Activated CD4-positive, alpha-beta T cell treated with anti-CD3 and anti-CD28 coated beads for 24 hours (primary cell): ENCODE measurements around the gene ZCCHC14.

Source experiments
- DNase-seq, 2 donors: peaks; one replicate each; pipeline ENCODE4 v3.0.0-alpha.2; 2020; ENCODE audit warnings: low read depth in 2 of 2

The ZCCHC14 gene

DNA sequence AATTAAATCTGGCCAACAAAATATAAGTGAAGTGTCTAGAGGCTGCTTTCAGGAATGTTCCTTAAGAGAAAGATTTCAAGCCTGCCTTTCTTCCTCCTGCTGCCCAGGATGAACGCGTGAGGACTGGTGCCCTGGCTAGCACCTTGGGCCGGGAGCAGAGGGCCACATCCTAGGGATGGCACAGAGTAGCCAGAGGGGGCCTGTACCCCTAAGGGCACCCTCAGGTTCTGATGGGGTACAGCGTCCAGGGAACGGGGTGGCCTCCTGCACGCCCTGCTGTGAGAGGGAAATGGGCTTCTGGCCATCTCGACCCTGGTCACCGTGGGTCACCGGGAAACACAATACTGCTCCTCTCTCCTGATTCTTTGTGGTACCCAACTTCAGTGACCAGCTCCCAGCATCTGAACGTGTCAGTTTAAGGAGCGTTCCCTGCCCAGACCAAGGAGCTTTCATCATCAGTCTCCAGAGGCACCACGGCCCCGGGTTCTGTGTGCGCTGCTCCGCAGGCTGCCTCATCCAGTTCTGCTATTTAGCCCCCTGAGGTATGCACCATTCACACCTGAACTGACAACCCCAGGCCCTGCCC is 60.4 kb downstream of the ZCCHC14 start:
- DNase-seq, result no peak

DNA sequence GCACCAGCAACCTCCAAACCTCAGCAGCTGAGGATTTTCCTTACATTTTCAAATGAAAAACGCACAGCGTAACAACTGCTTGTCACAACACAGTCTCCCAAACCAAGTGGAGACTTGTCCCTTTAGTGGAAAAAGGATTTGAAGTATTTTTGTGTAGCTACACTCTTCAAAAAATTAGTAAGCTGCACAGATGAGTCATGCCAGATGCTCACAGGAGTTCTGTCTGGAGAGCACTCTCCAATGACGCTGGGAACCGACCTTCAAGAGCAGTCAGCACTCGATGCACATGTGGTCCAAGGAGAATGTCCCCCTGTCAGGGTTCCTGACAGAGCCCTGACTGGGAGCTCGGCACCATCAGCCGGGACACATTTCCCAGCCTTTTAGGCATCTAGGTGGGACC is 60.9 kb downstream of the ZCCHC14 start:
- DNase-seq, result no peak

DNA sequence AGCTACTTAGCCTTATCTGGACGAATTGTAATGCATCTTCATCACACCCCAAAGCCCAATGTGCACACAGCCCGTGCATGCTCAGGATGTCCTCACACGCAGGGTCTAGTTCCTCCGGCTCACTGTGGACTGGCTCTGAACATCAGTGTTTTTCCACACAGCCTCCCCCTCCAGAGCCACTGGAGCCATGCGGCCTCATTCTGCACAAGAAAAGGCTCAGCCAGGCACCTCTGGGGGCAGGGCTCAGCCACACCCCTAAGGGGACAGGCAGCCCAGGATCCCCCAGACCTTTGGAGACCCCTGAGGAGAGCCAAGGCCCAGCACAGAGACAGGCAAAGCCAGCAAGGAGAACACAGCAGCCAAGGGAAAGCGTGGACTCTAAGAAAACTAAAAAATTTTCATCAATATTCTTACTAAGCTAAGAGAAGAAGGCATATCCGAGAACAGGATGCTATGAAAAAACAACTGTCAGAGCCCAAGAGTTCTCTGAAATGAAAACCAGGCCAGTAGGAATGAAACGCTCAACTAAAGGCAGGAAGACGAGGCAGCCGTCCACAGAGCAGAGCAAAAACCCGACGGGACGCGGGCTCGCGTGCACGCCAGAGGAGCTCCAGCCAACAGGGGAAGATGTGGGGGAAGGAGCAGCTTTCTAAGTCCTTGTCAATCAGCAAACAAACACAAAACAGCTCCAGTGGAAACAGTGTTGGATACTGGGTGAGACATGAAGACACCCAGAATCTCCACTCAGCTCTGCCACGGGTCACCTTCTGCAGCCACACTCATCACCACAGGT is 66.2 kb downstream of the ZCCHC14 start:
- DNase-seq, result no peak

DNA sequence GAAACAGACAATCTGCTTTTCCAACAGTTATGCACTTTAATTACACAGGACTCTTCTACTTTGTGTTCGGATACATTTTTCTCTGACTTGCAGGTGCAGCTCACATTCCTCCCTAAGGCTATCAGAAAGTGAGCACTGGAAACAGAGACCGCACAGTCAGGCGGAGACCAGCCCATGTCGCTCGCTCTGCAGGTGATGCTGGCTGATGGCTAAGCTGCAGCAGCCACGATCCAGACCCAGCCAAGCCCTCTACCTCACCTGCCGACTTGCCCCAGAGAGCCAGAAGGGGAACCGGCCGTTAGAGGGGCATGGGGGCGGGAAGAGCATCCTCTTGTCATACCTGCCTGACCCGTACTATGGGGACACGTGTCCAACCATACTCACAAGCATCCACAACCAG is 66.9 kb downstream of the ZCCHC14 start:
- no peak for DNase-seq

DNA sequence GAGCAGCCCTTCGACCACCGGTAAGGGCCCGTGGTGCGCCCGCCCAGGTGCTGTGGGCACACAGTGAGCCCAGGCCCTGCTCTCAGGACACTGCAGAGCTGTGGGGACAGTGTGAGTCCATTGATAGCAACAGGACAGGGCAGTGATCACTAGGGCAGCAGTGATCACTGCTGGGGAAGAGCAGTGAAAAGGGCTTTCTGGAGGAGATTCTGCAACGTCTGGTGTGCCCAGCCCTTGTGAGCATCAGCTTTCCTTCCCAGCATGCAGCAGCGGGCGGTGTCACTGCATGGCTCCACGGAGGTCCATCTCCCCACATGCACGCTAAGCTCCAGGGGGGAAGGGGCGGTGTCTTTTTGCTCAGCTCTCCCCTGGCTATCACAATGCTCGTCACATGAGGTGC is 68.6 kb downstream of the ZCCHC14 start:
- no peak for DNase-seq

DNA sequence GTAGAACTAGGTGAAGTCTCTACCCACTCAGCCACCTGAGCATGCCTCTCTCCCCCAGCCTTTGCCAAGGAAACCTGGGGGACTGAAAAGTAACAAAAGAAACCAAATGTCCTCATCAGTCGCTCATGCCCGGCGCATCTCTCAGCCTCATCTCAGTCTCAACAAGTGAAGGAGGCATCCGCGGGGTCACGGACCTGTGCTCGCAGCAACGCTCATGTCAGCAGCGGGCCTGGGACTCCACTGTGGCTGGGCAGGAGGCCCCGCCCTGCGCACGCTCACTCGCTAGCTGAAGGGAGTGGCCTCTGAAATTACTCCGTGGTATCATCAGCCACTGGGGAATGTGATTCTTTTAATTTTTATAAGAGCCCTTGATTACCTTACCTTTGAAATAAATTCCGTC is 69.4 kb downstream of the ZCCHC14 start:
- no peak for DNase-seq

DNA sequence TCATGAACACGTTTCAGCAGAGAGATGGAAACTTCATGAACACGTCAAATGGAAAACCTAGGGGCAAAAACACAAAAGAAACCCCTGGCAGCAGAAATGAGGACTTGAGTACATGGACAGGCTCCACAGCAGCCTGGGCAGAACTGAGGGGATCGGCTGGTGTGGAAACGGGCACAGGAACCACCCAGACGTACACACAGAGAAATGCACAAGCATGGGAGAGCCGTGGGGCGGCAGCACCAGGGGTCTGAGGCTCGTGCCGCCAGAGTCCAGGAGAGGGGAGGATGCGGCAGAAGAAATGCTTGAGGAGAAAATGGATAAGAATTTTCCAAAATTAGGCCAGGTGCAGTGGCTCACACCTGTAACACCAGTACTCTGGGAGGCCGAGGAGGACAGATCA is 70.7 kb downstream of the ZCCHC14 start:
- DNase-seq, result no peak

DNA sequence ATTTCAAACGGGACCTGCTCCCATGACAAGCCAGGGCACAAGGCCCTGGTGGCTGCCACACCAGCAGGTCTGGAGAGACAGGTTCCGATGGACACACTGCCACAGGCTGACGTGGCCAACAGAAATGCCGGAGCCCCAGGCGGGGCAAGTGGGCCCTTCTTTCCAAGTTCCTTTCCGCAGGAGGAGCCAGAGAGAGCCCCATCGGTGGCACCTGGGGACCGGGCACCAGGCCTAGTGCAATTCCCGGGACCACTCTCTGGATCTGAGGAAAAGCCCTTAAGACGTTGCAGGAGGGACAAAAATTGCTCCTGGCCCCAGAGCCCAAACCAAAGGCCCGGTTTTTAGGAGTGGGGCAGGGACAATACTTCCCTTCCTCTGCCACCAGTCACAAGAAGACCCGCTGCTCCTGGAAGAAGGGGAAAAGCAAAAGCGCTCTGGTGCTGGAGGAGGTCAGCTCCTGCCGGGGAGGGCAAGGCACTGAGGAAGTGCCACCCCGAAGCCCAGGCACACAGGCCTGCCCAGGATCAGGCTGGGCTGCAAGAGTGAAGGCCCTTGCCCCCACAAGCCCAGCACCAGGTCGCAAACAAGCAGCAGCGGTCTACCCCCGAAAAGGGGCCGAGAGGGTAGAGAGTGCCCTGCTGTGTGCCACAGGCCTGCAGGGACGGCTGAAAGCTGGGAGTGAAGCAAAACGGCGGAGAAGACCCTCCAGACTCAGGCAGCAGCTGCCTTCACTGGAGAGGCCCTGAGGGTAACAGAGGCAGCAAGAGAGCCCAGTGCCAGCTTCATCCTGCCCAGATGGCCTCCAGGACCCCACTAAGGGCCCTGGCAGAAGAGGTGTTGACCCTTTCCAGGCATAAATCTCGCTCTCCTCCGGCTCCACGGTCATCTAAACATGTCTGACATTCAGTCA is 71.6 kb downstream of the ZCCHC14 start:
- DNase-seq, result no peak

DNA sequence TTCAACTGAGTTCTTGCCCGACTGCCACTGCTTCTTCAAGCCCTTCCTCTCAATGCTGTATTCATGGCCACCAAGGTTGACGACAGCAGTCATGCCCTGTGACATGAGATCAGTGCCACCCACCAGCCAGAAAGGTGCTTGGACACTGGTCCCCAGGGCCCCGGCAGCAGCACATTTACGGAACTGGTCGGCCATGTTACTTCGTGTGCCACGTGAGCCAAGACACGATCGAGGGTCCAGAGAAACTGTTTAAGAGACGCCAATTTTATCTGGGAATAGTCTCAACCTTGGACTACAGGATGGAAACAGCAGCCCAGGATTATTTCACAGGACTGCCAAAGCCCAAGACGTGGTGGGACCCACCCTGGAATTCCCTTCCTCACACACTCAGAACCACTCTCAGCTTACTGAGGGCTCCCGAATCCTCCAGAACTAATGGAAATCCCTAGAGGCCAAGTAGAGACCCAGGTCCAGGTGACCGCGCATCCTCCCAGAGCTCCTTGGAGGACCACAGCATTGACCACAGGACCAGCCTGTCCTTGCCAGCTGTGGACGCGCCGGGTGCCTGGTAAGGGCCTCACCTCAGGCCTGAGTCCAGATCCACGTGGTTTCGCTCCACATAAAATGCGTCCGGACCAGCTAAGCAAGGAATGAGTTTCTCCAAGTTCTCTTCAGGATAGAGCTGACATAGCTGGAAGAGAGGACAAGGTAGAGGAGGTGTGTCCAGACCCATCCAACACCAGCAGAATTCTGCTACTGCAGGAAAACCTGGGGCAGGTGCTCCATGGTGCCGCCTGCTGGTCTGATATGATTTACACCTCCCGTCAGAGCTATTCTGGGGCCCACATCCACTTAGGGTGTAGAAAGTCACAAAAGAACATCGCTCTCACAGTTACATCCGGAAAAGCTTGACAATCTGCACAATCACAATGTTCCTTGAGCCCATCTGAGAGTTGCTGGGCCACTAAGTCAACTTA is 72.5 kb downstream of the ZCCHC14 start:
- DNase-seq, result no peak

DNA sequence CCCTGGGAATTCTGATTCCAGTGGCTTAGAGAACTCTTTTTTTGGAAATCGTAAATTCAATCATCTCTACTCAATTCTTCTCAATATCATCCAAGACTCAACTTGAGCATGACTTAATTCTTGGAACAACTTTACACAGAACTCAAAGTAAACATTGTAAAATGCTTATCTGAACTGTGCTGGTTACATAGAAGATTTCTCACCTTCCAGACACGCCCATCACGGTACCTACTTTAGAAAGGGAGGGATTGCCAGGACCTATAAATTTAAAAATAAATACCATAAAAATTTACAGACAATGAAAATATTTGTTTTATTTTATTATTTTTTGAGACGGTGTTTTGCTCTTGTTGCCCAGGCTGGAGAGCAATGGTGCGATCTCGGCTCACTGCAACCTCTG is 74.2 kb downstream of the ZCCHC14 start:
- no peak for DNase-seq

DNA sequence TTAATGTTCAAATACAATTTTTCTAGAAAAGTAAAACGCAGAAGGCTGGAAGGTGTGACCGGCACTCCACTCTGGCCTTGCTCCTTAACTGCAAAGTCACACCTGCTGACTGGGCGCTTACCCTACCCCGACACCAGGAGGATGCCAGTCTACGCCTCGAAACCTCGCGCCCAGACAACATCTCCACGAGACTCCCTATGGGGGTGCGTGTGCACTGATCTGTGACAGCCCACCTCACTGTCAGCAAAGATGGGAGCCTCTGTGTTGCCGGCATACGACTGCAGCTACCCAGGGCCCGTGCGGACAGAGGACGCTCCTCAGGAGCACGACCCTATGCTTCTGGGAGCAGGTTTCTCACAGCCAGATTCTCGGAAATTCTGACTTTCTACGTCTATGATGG is 74.6 kb downstream of the ZCCHC14 start:
- no peak for DNase-seq

DNA sequence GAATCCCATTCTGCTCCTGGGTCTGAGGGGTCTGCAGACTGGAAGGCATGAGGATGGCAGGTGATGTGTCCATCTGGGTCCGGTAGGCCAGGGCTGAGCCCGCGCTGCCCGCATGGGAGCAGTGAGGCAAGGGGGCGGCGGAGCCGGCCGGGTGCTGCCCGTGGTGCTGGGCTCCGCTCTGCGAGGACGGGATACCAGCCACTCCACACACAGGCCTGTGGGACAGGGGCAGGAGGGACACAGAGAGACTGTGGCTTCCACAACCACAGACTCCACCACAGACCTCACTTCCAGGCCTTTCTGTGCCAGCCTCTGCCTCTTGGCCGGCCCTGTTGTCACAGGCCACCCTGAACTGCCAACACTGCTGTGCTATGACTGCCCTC is 75.3 kb downstream of the ZCCHC14 start:
- DNase-seq, result no peak

DNA sequence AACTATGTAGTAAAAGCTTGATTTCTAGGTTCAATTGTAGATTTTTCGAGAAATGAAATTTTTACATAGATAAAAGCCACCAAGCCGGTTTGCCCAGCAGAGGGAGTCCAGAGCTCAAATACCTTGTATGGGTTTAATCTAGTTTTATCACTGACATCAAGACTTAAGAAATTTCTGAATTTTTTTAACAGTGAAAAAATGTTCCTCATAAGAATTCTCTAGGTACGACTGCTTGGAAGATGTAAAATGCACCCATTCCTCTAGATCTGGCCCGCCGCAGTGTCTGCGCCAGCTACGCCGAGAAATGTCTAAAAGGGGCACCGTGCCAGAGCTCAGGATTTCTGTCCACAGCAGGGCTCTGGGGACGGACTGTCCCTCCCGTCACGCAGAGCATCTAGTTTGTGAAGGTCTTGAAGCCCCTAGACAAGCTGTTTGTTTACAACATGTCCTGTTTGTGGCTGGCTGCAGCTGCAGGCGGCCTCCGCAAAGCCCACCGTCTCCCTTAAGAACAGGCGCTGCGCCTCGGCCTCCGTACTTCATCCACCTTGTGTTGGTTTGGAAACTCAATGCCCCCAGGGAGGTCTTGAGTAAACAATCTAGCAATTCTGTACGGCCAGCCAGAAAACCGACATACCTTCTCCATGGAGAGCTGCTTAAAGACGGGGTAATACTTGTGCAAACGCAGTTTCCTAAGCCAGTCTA is 75.8 kb downstream of the ZCCHC14 start:
- no peak for DNase-seq

DNA sequence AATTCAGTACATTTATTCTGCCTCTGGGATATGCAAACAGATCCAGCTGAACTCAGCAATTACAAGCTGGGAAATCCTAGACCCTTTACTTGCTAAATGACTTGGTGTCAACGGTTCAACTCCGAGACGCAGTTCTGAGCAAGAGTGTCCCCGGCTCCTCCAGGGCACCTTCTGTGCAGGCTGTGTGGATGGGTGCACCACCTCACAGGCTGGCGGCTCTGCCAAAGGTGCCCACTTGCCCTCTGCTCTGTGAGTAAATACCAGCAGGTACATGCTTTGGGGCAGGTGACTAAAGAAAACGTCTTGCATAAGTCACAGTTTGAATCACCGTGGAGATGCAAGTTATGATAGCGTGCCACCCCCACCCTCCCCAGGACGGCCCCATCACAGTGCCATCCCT is 77.4 kb downstream of the ZCCHC14 start:
- DNase-seq, result no peak

DNA sequence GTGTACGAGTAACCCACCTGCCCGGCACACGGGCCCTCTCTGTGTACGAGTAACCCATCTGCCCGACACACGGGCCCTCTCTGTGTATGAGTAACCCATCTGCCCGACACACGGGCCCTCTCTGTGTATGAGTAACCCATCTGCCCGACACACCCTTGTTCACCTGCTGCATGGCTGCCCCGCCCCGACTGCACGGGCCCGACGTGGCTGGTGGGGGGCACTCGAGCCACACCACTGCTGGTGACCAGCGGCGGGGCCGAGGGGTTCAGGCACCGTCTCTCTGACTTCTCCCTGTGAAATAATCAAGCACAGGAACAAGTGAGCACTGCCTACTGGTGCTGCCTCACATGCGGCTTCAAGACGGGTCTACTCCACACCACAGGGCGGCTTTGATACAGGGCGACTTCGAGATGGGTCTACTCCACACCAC is 78.6 kb downstream of the ZCCHC14 start:
- no peak for DNase-seq

DNA sequence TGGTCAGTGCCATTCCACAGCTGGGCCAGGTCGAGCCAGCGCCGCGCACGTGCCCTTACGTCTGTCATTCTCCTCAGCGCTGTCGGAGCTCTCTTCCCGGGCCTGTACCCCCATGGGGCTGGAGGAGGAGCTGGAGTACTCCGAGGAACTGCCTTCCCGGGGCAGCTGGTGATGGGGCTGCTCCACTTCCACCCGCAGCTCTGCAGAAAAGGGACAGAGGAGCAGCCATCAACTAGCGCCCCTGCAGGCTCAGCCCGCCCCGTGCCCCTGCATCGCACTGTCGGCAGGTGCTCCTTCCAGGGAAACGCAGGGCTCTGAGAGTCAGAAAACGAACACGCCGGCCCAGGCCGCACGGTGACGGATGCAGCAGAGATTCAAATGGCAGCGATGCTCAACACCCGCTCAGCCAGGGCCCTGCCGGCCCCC is 79.8 kb downstream of the ZCCHC14 start:
- no peak for DNase-seq

DNA sequence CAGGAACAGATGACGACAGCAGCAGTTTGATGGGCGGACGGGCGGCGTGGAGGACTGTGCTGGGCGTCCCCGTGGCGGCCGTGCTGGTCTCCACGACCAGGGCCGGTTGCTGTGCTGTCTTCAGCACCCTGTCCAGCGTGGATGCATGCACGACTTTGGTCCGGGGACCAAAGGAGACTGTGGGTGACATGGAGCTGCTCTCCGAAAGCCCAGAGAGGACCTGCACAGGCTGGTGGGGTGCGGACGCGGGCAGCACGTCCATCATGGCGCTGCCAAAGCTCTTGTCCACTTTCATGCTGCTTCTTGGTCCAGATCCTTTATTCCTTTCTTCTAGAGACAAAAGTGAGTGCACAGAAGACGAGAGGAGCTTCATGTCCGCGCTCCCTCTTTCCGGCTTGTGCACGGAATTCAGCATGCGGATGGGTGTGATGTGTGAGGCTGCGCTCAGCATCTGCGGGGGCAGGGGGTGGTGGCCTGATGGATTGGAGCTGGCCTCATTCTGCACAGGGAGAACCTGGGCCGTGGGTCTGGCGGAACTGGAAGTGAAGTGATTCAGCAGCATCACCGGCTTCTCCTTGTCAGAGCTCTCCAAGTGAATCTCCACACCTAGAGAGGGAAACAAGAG is 80.3 kb downstream of the ZCCHC14 start:
- DNase-seq, result no peak

DNA sequence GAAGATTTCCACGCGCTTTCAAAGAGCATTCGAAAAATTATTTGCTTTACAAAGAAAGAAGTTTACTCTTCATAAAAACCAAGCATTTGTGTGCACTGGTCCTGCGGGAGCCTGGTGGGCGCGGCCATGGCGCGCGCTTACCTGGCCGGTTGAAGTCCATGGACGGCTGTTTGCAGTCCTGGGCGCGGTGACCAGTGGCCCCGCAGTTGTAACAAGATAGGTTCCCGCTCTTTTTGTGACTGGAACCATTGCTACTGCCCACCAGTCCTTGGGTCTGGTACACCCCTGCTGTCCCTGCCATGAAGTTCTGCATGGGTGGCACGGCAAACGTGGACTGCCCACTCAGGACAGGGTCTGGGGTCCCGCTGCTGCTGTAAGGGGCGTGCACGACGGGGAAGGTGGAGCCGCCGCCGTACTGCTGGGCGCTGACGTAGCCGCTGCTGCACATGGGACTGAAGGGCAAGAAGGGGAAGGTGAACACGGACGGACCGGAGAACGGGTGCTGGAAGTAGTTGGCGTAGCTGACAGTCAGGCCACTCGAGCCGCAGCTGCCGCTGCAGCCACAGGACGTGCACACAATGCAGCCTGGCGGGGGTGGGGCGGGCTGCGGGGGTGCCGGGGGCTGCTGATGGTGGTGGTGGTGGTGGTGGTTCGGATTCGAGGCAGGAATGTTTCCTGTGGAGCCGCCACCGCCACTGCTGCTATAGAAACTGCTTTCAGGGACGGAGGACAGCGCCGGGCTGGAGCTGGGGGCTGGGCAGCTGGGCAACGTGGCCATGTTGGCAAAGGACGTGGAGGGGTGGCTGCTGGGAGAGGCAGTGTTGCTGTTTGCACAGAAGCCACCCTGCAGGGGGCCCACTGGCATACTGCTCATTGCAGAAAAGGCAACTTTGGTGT is 81.2 kb downstream of the ZCCHC14 start:
- DNase-seq, result no peak

DNA sequence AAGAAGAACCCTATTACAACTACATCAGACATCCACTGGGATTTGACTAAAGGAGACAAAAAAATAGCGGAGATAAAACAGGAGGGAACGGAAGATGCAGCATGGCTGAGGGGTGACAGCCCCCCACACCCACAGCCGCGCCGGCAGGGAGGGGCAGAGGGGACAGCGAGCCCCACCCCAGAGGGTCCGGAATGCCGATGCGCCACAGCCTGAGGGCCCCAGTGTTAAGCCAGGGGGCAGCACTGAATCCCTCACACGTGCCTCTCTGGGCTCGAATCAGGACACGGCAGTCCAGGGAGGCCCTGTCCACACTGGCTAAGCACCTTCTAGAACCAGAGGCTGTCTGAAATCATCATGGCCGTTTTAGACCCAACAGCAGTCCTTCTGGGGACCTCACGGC is 81.9 kb downstream of the ZCCHC14 start:
- DNase-seq, result no peak
